Hematopoietic multipotent progenitor cell treated with erythropoietin and hydrocortisone succinate and interleukin-3 and kit ligand, for 15 days (in vitro differentiated cells): ENCODE measurements around the gene TSPAN33.
"Not testable (repeated sequence)": the region's sequence is repeated elsewhere in the genome, so short reads cannot be mapped to it uniquely, and the experiment has no call there.

Source experiments
- DNase-seq: peaks from one replicate; pipeline ENCODE4 v3.0.0-alpha.2; 2015; ENCODE audit warnings: low spot score

The TSPAN33 gene

GRCh38 chr7:129170441-129171021 is 26.0 kb downstream of the TSPAN33 start:
- no peak for DNase-seq

GRCh38 chr7:129173861-129174260 is 29.4 kb downstream of the TSPAN33 start:
- DNase-seq = not testable (repeated sequence)

- DNase-seq = no peak
Measured at GRCh38 chr7:129176916-129177710, 32.6 kb downstream of the TSPAN33 start.

- DNase-seq = no peak
Measured at GRCh38 chr7:129184981-129185670, 40.6 kb downstream of the TSPAN33 start.

GRCh38 chr7:129186749-129187260 is 42.3 kb downstream of the TSPAN33 start:
- DNase-seq = no peak

GRCh38 chr7:129187681-129188371 is 43.3 kb downstream of the TSPAN33 start:
- DNase-seq = no peak

- DNase-seq = no peak
Measured at GRCh38 chr7:129188372-129188891, 43.9 kb downstream of the TSPAN33 start, which contains the start of gene SMO. SMO (plus strand) TSS chr7:129188633; CDS start chr7:129189152, 519 bp downstream.

- no peak for DNase-seq
Measured at GRCh38 chr7:129188892-129189660, 44.6 kb downstream of the TSPAN33 start.

- DNase-seq = no peak
Measured at GRCh38 chr7:129189661-129190310, 45.3 kb downstream of the TSPAN33 start.

GRCh38 chr7:129191272-129191671 is 46.8 kb downstream of the TSPAN33 start:
- DNase-seq = no peak

GRCh38 chr7:129193892-129194291 is 49.4 kb downstream of the TSPAN33 start:
- no peak for DNase-seq

- no peak for DNase-seq
Measured at GRCh38 chr7:129197771-129198170, 53.3 kb downstream of the TSPAN33 start.

- DNase-seq = no peak
Measured at GRCh38 chr7:129199406-129199805, 54.9 kb downstream of the TSPAN33 start.

- DNase-seq = no peak
Measured at GRCh38 chr7:129202058-129202777, 57.7 kb downstream of the TSPAN33 start.

- DNase-seq = no peak
Measured at GRCh38 chr7:129203050-129203741, 58.7 kb downstream of the TSPAN33 start.

GRCh38 chr7:129205126-129205818 is 60.8 kb downstream of the TSPAN33 start:
- DNase-seq = no peak

GRCh38 chr7:129205987-129206785 is 61.7 kb downstream of the TSPAN33 start:
- no peak for DNase-seq

GRCh38 chr7:129208667-129209066 is 64.2 kb downstream of the TSPAN33 start:
- DNase-seq = no peak
